Left ventricle myocardium inferior (tissue), 1 donor: ENCODE results near the gene NAT9. TPM values are rescaled to one million over a fixed set of nuclear protein-coding genes. Genes with fewer than 3 reads are reported as not detected.
A peak's percentile ranks its signal among the peaks of the same experiment; 100 is the strongest.

Source experiments
- DNase-seq: peaks from one replicate; pipeline ENCODE4 v3.0.0-alpha.2; 2020
- H3K27ac ChIP-seq: fragments of 200-600 bp; replicated peaks from 2 replicates; pipeline ENCODE4 v1.8.0; 2021
- H3K27me3 ChIP-seq: fragments of 200-600 bp; 2 replicates; pipeline ENCODE4 v1.8.0; 2021; ENCODE audit warnings: low read depth
- H3K36me3 ChIP-seq: fragments of 200-600 bp; 2 replicates; pipeline ENCODE4 v1.8.0; 2021
- H3K4me1 ChIP-seq: fragments of 200-600 bp; 2 replicates; pipeline ENCODE4 v1.8.0; 2021
- H3K4me3 ChIP-seq: fragments of 200-600 bp; 2 replicates; pipeline ENCODE4 v1.8.0; 2021; ENCODE audit warnings: mild to moderate bottlenecking, moderate library complexity
- H3K9me3 ChIP-seq: fragments of 200-600 bp; replicated peaks from 2 replicates; pipeline ENCODE4 v1.8.0; 2021
- CTCF ChIP-seq: fragments of 200-600 bp; IDR thresholded peaks from 2 replicates; pipeline ENCODE4 v1.8.0; 2021; ENCODE audit warnings: antibody characterized with exemption, mild to moderate bottlenecking, borderline replicate concordance
- intact Hi-C: fragments of 100-400 bp; cut with micrococcal nuclease; formaldehyde crosslinking; loops from one replicate; pipeline ENCODE4 v1.11.0; 2022
- total RNA-seq: library from RNA; stranded (reverse); fragmentation: NEBNext Ultra II Directional; extraction: Animal tissue kit (Norgen Biotek cat#: 25700); gene quantifications from one replicate; pipeline ENCODE4 v1.2.1, GENCODE V29; 2021
- donor health status: DM: no; HTN: yes; CAD: no; lungs with severe emphysema.

The NAT9 gene
- total RNA-seq, 1 donor from 2014 or later, result 18.6 TPM

GRCh38 chr17:74740641-74741387 lies 35.3 kb downstream of the NAT9 start:
- peaks cover 53% of the 10 kb centered on the region for H3K4me1 ChIP-seq
- no peak overlapping the region for H3K4me3 ChIP-seq
- peaks cover 61% of the 10 kb centered on the region for H3K27me3 ChIP-seq
- no peak for TF ChIP-seq CTCF
- DNase-seq, result peak; percentile 2
- H3K9me3 ChIP-seq, result no peaks in the 10 kb centered on the region
- intact Hi-C loops, result no loop called here
- H3K36me3 ChIP-seq, result no peaks in the 10 kb centered on the region
- H3K27ac ChIP-seq, result no peak overlapping the region

- no peak for DNase-seq
- peaks cover 47% of the 10 kb centered on the region for H3K4me1 ChIP-seq
- no peaks in the 10 kb centered on the region for H3K36me3 ChIP-seq
- H3K9me3 ChIP-seq, result no peaks in the 10 kb centered on the region
- peaks cover 67% of the 10 kb centered on the region for H3K27me3 ChIP-seq
- no peak overlapping the region for H3K27ac ChIP-seq
- intact Hi-C loops, result no loop called here
- TF ChIP-seq CTCF, result no peak
- H3K4me3 ChIP-seq, result no peak overlapping the region
Observed at GRCh38 chr17:74740173-74740572, 36.0 kb downstream of the NAT9 start.

- no peak for DNase-seq
- intact Hi-C loops, result no loop called here
- no peaks in the 10 kb centered on the region for H3K9me3 ChIP-seq
- TF ChIP-seq CTCF, result no peak
- H3K4me1 ChIP-seq, result peaks cover 39% of the 10 kb centered on the region
- H3K36me3 ChIP-seq, result no peaks in the 10 kb centered on the region
- H3K4me3 ChIP-seq, result no peak overlapping the region
- H3K27ac ChIP-seq, result no peak overlapping the region
- H3K27me3 ChIP-seq, result peaks cover 75% of the 10 kb centered on the region
Observed at GRCh38 chr17:74739227-74739831, 36.8 kb downstream of the NAT9 start.

- TF ChIP-seq CTCF, result no peak
- H3K27ac ChIP-seq, result peak overlapping the region; percentile 51
- DNase-seq, result peak; percentile 53
- H3K4me3 ChIP-seq, result peak overlapping the region; percentile 62
- peaks cover 38% of the 10 kb centered on the region for H3K4me1 ChIP-seq
- H3K36me3 ChIP-seq, result no peaks in the 10 kb centered on the region
- H3K9me3 ChIP-seq, result no peaks in the 10 kb centered on the region
- peaks cover 84% of the 10 kb centered on the region for H3K27me3 ChIP-seq
- intact Hi-C loops, result no loop called here
Observed at GRCh38 chr17:74738051-74738996, 37.8 kb downstream of the NAT9 start.

- TF ChIP-seq CTCF, result peak; percentile 26
- intact Hi-C loops, result no loop called here
- H3K9me3 ChIP-seq, result no peaks in the 10 kb centered on the region
- peaks cover 38% of the 10 kb centered on the region for H3K4me1 ChIP-seq
- peaks cover 91% of the 10 kb centered on the region for H3K27me3 ChIP-seq
- DNase-seq, result no peak
- H3K36me3 ChIP-seq, result no peaks in the 10 kb centered on the region
- peak overlapping the region; percentile 72 for H3K27ac ChIP-seq
- peak overlapping the region; percentile 62 for H3K4me3 ChIP-seq
Observed at GRCh38 chr17:74737299-74738050, 38.7 kb downstream of the NAT9 start.
